Type B pancreatic cell (in vitro differentiated cells): ENCODE data around the gene WNT9A. TPM values are rescaled to one million over a fixed set of nuclear protein-coding genes. Genes with fewer than 3 reads are reported as not detected.
"Not testable (repeated sequence)": the region's sequence is repeated elsewhere in the genome, so short reads cannot be mapped to it uniquely, and the experiment has no call there.

Source experiments
- DNase-seq: peaks from one replicate; pipeline ENCODE4 v3.0.0; 2021; ENCODE audit warnings: mixed read lengths; ENCODE audit not compliant: unreplicated experiment; ENCODE audit errors: extremely low spot score
- H3K27ac Mint-ChIP-seq: 2 replicates; pipeline ENCODE4 v1.8.0; 2021; ENCODE audit warnings: mild to moderate bottlenecking, mixed read lengths
- H3K27me3 Mint-ChIP-seq: 2 replicates; pipeline ENCODE4 v1.8.0; 2021; ENCODE audit warnings: mixed read lengths
- H3K36me3 Mint-ChIP-seq: 2 replicates; pipeline ENCODE4 v1.8.0; 2021; ENCODE audit warnings: mixed read lengths
- H3K4me1 Mint-ChIP-seq: one replicate; pipeline ENCODE4 v1.8.0; 2021; ENCODE audit warnings: mixed read lengths; ENCODE audit not compliant: unreplicated experiment
- H3K4me3 Mint-ChIP-seq: 2 replicates; pipeline ENCODE4 v1.8.0; 2021; ENCODE audit warnings: mild to moderate bottlenecking, mixed read lengths
- H3K9me3 Mint-ChIP-seq: 2 replicates; pipeline ENCODE4 v1.8.0; 2021; ENCODE audit warnings: mixed read lengths
- total RNA-seq: library from RNA; stranded (reverse); gene quantifications from 2 replicates; pipeline ENCODE4 v1.2.1, GENCODE V29; 2021; ENCODE audit warnings: low replicate concordance
- TF ChIP-seq, protein P1 (sequence below): fragments of 200-600 bp; sonication (generic); conservative IDR thresholded peaks from 2 replicates; pipeline ENCODE4 v1.5.0; 2021; ENCODE audit warnings: antibody characterized with exemption, mild to moderate bottlenecking

WNT9A gene
- total RNA-seq, 1 donor from 2014 or later, result 4.3 TPM

DNA sequence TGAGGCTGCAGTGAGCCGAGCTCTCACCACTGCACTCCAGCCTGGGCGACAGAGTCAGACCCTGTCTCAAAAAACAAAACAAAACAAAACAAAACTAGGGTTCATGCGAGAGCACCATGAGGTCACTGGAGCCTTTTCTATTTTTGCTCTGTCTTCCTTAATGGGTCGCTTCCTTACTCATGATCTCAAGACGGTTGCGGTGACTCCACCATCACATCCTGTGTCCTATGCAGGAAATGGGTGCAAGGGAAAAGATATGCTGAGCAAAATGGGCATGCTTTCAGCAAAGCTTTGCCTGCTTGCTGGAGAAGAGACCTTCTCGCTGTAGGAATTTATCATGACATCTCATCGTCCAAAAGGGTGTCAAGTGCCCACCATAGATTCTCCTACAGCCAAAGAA lies 36.4 kb downstream of the WNT9A start:
- H3K36me3 Mint-ChIP-seq, result no peaks in the 10 kb centered on the region
- no peaks in the 10 kb centered on the region for H3K27me3 Mint-ChIP-seq
- no peak for DNase-seq
- TF ChIP-seq, protein P1, sequence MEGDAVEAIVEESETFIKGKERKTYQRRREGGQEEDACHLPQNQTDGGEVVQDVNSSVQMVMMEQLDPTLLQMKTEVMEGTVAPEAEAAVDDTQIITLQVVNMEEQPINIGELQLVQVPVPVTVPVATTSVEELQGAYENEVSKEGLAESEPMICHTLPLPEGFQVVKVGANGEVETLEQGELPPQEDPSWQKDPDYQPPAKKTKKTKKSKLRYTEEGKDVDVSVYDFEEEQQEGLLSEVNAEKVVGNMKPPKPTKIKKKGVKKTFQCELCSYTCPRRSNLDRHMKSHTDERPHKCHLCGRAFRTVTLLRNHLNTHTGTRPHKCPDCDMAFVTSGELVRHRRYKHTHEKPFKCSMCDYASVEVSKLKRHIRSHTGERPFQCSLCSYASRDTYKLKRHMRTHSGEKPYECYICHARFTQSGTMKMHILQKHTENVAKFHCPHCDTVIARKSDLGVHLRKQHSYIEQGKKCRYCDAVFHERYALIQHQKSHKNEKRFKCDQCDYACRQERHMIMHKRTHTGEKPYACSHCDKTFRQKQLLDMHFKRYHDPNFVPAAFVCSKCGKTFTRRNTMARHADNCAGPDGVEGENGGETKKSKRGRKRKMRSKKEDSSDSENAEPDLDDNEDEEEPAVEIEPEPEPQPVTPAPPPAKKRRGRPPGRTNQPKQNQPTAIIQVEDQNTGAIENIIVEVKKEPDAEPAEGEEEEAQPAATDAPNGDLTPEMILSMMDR, result no peak
- H3K27ac Mint-ChIP-seq, result no peak overlapping the region
- H3K4me3 Mint-ChIP-seq, result no peak overlapping the region
- H3K4me1 Mint-ChIP-seq, result peaks cover 50% of the 10 kb centered on the region
- no peaks in the 10 kb centered on the region for H3K9me3 Mint-ChIP-seq

GRCh38 chr1:227910511-227911153 lies 37.1 kb downstream of the WNT9A start:
- Mint-ChIP-seq H3K27ac (peak overlapping the region; percentile 89), H3K4me3 (peak overlapping the region; percentile 61)

DNA sequence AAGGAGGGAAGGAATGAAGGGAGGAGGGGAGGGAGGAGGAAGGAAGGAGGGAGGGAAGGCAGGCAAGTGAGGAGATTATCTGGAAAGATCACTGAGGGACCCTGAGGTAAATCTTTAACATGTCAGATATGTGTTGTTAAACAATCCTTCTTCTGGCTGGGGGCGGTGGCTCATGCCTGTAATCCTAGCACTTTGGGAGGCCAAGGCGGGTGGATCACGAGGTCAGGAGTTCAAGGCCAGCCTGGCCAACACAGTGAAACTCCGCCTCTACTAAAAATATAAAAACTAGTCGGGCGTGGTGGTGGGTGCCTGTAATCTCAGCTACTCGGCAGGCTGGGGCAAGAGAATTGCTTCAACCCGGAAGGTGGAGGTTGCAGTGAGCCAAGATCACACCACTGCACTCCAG lies 37.8 kb downstream of the WNT9A start:
- Mint-ChIP-seq H3K27ac (peak overlapping the region; percentile 89), H3K4me1 (peaks cover 41% of the 10 kb centered on the region)
- H3K9me3 Mint-ChIP-seq, H3K27me3 Mint-ChIP-seq, DNase-seq, H3K4me3 Mint-ChIP-seq, H3K36me3 Mint-ChIP-seq: not testable (repeated sequence)

More at GRCh38 chr1:227910511-227911153, 37.1 kb downstream of the WNT9A start:
- peaks cover 42% of the 10 kb centered on the region for H3K4me1 Mint-ChIP-seq
- no peaks in the 10 kb centered on the region for H3K36me3 Mint-ChIP-seq
- H3K27me3 Mint-ChIP-seq, result no peaks in the 10 kb centered on the region
- DNase-seq, result no peak
- H3K9me3 Mint-ChIP-seq, result no peaks in the 10 kb centered on the region
- TF ChIP-seq, protein P1, result no peak

DNA sequence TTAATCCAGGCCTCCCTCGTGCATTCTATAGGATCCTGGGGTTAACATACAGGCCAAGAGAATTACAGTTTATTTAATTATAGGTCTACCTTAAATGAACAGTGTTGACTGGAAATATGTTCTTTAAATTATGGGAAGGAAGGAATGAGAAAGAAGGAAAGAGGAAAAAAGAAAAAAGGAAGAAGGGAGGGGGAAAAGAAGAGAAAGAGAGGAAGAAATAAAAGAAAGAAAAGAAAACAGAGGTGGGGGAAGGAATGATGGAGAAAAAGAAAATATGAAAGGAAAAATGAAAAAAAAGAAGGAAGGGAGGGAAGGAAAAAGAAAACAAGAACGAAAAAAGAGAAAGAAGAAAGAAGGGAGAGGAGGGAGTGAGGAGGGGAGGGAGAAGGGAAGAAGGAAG lies 38.5 kb downstream of the WNT9A start:
- no peaks in the 10 kb centered on the region for H3K27me3 Mint-ChIP-seq
- no peaks in the 10 kb centered on the region for H3K9me3 Mint-ChIP-seq
- H3K36me3 Mint-ChIP-seq, result no peaks in the 10 kb centered on the region
- TF ChIP-seq, protein P1, result no peak
- H3K27ac Mint-ChIP-seq, result peak overlapping the region; percentile 41
- peaks cover 41% of the 10 kb centered on the region for H3K4me1 Mint-ChIP-seq
- no peak overlapping the region for H3K4me3 Mint-ChIP-seq
- DNase-seq, result no peak

DNA sequence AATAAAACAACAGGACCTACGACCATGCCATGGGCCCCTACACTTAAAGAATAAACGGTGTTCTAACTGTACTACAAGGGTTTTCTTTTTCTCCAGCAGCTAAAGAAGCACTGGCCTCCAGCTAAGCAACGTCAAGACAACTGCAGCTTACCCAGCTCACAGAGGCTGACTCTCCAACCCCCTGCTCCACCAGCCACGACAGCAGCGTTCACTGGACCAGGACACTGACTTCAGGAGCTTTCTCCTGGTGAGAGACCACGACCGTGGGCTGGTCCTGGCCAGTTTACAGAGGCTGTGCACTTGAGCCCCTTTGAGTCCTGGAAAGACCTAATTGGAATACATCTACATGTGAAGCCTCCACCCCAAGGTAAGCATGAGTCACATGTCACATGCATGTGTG lies 39.4 kb downstream of the WNT9A start:
- Mint-ChIP-seq H3K36me3 (no peaks in the 10 kb centered on the region), H3K27ac (no peak overlapping the region), H3K4me1 (peaks cover 38% of the 10 kb centered on the region), H3K4me3 (peak overlapping the region; percentile 2), H3K9me3 (no peaks in the 10 kb centered on the region), H3K27me3 (no peaks in the 10 kb centered on the region)
- no peak for DNase-seq
- TF ChIP-seq, protein P1, result no peak

- no peak for DNase-seq
- Mint-ChIP-seq H3K27me3 (no peaks in the 10 kb centered on the region), H3K9me3 (no peaks in the 10 kb centered on the region), H3K4me1 (peaks cover 30% of the 10 kb centered on the region), H3K36me3 (no peaks in the 10 kb centered on the region), H3K27ac (peak overlapping the region; percentile 68), H3K4me3 (no peak overlapping the region)
- TF ChIP-seq, protein P1, result no peak
Measured at GRCh38 chr1:227907439-227908015, 40.2 kb downstream of the WNT9A start.
